ENCODE data around the gene ST6GALNAC3.

ST6GALNAC3 gene

GRCh38 chr1:76571248-76571647, 496.7 kb downstream of the ST6GALNAC3 start:
- Histone ChIP-seq H3K4me3 (ENCODE audit: low read depth, low read length) (no peak overlapping the region), H3K27ac (ENCODE audit: extremely low read depth, low read depth, low read length) (no peak overlapping the region), H3K4me1 (ENCODE audit: control insufficient read depth, insufficient read depth, low read length) (peaks cover 3% of the 10 kb centered on the region; the same call in 1 of the 2 replicates), H3K36me3 (ENCODE audit: control insufficient read depth in 2 of 2, insufficient read depth in 1 of 2, low read length in 2 of 2) (no peaks in the 10 kb centered on the region), H3K9me3 (ENCODE audit: control insufficient read depth, insufficient read depth, low read depth, low read length) (no peaks in the 10 kb centered on the region)
- ChIA-PET POLR2A (no interaction called here), CTCF (no interaction called here)
- no peak for TF ChIP-seq ZNF175 (tag by site-specific recombination; IDR thresholded peaks at IDR 0.05)
- TF ChIP-seq ZNF621 (tag by site-specific recombination; IDR thresholded peaks at IDR 0.05): no peak
- no peak for TF ChIP-seq ZNF221 (tag by site-specific recombination; IDR thresholded peaks at IDR 0.05; ENCODE audit: borderline replicate concordance)
- TF ChIP-seq ZNF791 (tag by site-specific recombination; IDR thresholded peaks at IDR 0.05): no peak
- no peak for TF ChIP-seq SETDB1 (IDR thresholded peaks at IDR 0.05; ENCODE audit: insufficient read length, low read length)
- TF ChIP-seq ZNF488 (tag by site-specific recombination; IDR thresholded peaks at IDR 0.05): no peak
- no peak for TF ChIP-seq ZNF37A (tag by site-specific recombination; IDR thresholded peaks at IDR 0.05)
- TF ChIP-seq ZNF324 (tag by site-specific recombination; IDR thresholded peaks at IDR 0.05): no peak
- TF ChIP-seq GLI4 (tag by site-specific recombination; IDR thresholded peaks at IDR 0.05): no peak
- no peak for TF ChIP-seq ZNF830 (tag by site-specific recombination; IDR thresholded peaks at IDR 0.05; ENCODE audit: low read depth)
- no peak for TF ChIP-seq ZSCAN5A (tag by site-specific recombination; IDR thresholded peaks at IDR 0.05)
- no peak for TF ChIP-seq OSR2 (tag by site-specific recombination; IDR thresholded peaks at IDR 0.05)
- TF ChIP-seq ZNF501 (tag by site-specific recombination; IDR thresholded peaks at IDR 0.05): no peak
- TF ChIP-seq ZNF555 (tag by site-specific recombination; conservative IDR thresholded peaks at IDR 0.05): no peak

- ChIA-PET CTCF (no interaction called here), POLR2A (no interaction called here)
- H3K9me3 ChIP-seq (ENCODE audit: control insufficient read depth, insufficient read depth, low read depth, low read length): no peaks in the 10 kb centered on the region
- H3K4me1 ChIP-seq (ENCODE audit: control insufficient read depth, insufficient read depth, low read length): peaks cover 3% of the 10 kb centered on the region; the same call in 1 of the 2 replicates
- no peak overlapping the region for H3K4me3 ChIP-seq (ENCODE audit: low read depth, low read length)
- no peak for TF ChIP-seq WT1 (tag by site-specific recombination; IDR thresholded peaks at IDR 0.05)
- peak; percentile 60 for TF ChIP-seq ZNF510 (tag by site-specific recombination; IDR thresholded peaks at IDR 0.05; ENCODE audit: insufficient replicate concordance)
- TF ChIP-seq ZNF239 (tag by site-specific recombination; IDR thresholded peaks at IDR 0.05): no peak
- H3K27ac ChIP-seq (ENCODE audit: extremely low read depth, low read depth, low read length): no peak overlapping the region
- H3K36me3 ChIP-seq (ENCODE audit: control insufficient read depth in 2 of 2, insufficient read depth in 1 of 2, low read length in 2 of 2): no peaks in the 10 kb centered on the region
Observed at GRCh38 chr1:76572229-76572628, 497.7 kb downstream of the ST6GALNAC3 start.

GRCh38 chr1:76576876-76577524, 502.5 kb downstream of the ST6GALNAC3 start:
- Histone ChIP-seq H3K4me1 (ENCODE audit: control insufficient read depth, insufficient read depth, low read length) (0 out of 2 replicates have a peak, but pooled peaks cover 4% of the 10 kb centered on the region), H3K36me3 (ENCODE audit: control insufficient read depth in 2 of 2, insufficient read depth in 1 of 2, low read length in 2 of 2) (no peaks in the 10 kb centered on the region), H3K4me3 (ENCODE audit: low read depth, low read length) (no peak overlapping the region), H3K9me3 (ENCODE audit: control insufficient read depth, insufficient read depth, low read depth, low read length) (no peaks in the 10 kb centered on the region), H3K27ac (ENCODE audit: extremely low read depth, low read depth, low read length) (no peak overlapping the region)
- POLR2A ChIA-PET: no interaction called here
- TF ChIP-seq INSM2 (tag by site-specific recombination; IDR thresholded peaks at IDR 0.05) (no peak), ZNF391 (tag by site-specific recombination; IDR thresholded peaks at IDR 0.05; ENCODE audit: borderline replicate concordance, low read depth) (no peak), KLF17 (tag by site-specific recombination; IDR thresholded peaks at IDR 0.05) (no peak), ZNF266 (tag by site-specific recombination; IDR thresholded peaks at IDR 0.05; ENCODE audit: low read depth) (no peak), ZSCAN5A (tag by site-specific recombination; IDR thresholded peaks at IDR 0.05) (no peak), ZNF626 (tag by site-specific recombination; IDR thresholded peaks at IDR 0.05) (no peak), ZSCAN23 (tag by site-specific recombination; IDR thresholded peaks at IDR 0.05) (no peak), ZEB2 (tag by site-specific recombination; IDR thresholded peaks at IDR 0.05) (no peak), ZNF133 (tag by site-specific recombination; IDR thresholded peaks at IDR 0.05) (no peak), OSR2 (tag by site-specific recombination; IDR thresholded peaks at IDR 0.05) (no peak), ZNF132 (tag by site-specific recombination; IDR thresholded peaks at IDR 0.05; ENCODE audit: borderline replicate concordance) (no peak)
- CTCF ChIA-PET: no interaction called here

All from HEK293 (cell line).